Esophagus muscularis mucosa (tissue), 4 donors: ENCODE data around the gene CCDC150.

Source experiments
- CTCF ChIP-seq, 3 experiments: fragments of 200-600 bp in 2 of 3; fragments of 450-650 bp in 1 of 3; sonication (generic) in 2 of 3; IDR thresholded peaks; one replicate each; pipeline ENCODE4 v1.5.1; 2017 to 2019; ENCODE audit warnings: antibody characterized with exemption in 3 of 3, mild to moderate bottlenecking in 2 of 3, moderate library complexity in 1 of 3
- EP300 ChIP-seq: sonication (generic); formaldehyde crosslinking; IDR thresholded peaks from one replicate; pipeline ENCODE4 v1.6.1; 2017; ENCODE audit warnings: antibody characterized with exemption
- POLR2A ChIP-seq: fragments of 450-650 bp; IDR thresholded peaks from one replicate; pipeline ENCODE4 v1.6.1; 2017; ENCODE audit warnings: antibody characterized with exemption, moderate library complexity, mild to moderate bottlenecking, low read depth
- POLR2AphosphoS5 ChIP-seq, 2 donors: sonication (generic); formaldehyde crosslinking; IDR thresholded peaks; one replicate each; pipeline ENCODE4 v1.6.1; 2017; ENCODE audit warnings: antibody characterized with exemption in 2 of 2

- no peak for TF ChIP-seq CTCF (IDR thresholded peaks at IDR 0.05)
- no peak for TF ChIP-seq POLR2AphosphoS5 (IDR thresholded peaks at IDR 0.05)
- no peak for TF ChIP-seq POLR2A
- no peak for TF ChIP-seq EP300
These were observed 58.3 kb downstream of the CCDC150 start for GRCh38 chr2:196697825-196698224.
